IPS-18a (cell line): ENCODE results near the gene ZCCHC10.

Experiments
- H3K27ac ChIP-seq: one replicate; pipeline ENCODE4 v1.5.1; 2013; ENCODE audit warnings: low read length
- H3K27me3 ChIP-seq: one replicate; pipeline ENCODE4 v1.6.1; 2013; ENCODE audit warnings: mild to moderate bottlenecking, low read length; ENCODE audit not compliant: control insufficient read depth, insufficient read depth
- H3K36me3 ChIP-seq: one replicate; pipeline ENCODE4 v1.6.1; 2013; ENCODE audit warnings: low read depth, low read length; ENCODE audit not compliant: control insufficient read depth
- H3K4me1 ChIP-seq: one replicate; pipeline ENCODE4 v1.6.1; 2013; ENCODE audit warnings: low read depth, low read length; ENCODE audit not compliant: control insufficient read depth
- H3K4me3 ChIP-seq: one replicate; pipeline ENCODE4 v1.5.1; 2013; ENCODE audit warnings: low read length
- H3K9ac ChIP-seq: one replicate; pipeline ENCODE4 v1.6.1; 2013; ENCODE audit warnings: mild to moderate bottlenecking, low read length, moderate library complexity
- H3K9me3 ChIP-seq: one replicate; pipeline ENCODE4 v1.6.1; 2013; ENCODE audit warnings: low read depth, low read length; ENCODE audit not compliant: control insufficient read depth

ZCCHC10 gene

DNA sequence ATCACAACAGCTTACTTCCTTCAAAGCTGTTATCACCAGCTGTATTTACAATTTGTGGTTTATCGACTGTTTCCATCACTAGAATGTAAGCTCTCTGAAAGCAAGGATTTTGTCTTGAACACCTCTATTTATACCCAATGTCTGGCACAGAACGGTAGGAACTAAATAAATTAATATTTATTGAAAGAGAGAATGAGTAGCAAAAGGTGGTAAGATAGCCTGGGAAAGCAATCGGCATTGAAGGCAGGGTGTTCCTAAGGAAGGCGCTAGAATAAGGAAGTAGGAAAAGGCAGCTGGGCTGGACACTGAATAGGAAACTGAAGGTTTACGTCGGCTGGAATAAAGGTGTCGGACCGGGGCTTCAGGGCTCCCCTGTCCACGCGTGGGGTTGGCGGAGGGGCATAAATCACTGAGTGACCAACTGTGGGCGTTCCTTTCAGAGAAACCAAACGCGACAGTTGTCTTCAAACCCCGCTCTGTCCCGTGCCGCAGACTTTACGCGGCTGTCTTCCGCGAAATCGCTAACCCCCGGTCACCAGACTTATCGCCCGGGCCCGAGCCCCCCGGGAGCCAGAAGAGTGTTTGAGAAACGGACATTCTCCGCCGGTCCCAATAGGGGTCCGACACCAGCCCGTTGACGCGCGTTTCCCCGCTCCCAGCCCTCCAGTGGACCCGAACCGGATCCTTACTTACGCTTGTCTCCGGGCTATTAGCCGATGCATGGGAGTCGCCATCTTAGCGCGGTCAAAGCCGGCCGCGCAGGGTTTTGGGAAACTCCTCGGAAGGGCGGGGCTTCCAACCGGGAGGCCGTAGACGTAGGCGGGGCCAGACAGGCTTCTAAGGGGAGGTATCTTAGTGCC is at the start of gene ZCCHC10:
TSS of gene ZCCHC10 (minus strand) at position 746 of the 860 bp plus-strand sequence. CDS start at position 734, 12 bp downstream.
- H3K4me1 ChIP-seq: no peaks in the 10 kb centered on the region
- peak within 1 kb of the TSS; percentile 61 for H3K27ac ChIP-seq
- H3K27me3 ChIP-seq: no peaks in the 10 kb centered on the region
- H3K4me3 ChIP-seq: peak within 1 kb of the TSS; percentile 93
- peak within 1 kb of the TSS; percentile 88 for H3K9ac ChIP-seq
- H3K36me3 ChIP-seq: no peaks in the 10 kb centered on the region
- H3K9me3 ChIP-seq: no peaks in the 10 kb centered on the region

DNA sequence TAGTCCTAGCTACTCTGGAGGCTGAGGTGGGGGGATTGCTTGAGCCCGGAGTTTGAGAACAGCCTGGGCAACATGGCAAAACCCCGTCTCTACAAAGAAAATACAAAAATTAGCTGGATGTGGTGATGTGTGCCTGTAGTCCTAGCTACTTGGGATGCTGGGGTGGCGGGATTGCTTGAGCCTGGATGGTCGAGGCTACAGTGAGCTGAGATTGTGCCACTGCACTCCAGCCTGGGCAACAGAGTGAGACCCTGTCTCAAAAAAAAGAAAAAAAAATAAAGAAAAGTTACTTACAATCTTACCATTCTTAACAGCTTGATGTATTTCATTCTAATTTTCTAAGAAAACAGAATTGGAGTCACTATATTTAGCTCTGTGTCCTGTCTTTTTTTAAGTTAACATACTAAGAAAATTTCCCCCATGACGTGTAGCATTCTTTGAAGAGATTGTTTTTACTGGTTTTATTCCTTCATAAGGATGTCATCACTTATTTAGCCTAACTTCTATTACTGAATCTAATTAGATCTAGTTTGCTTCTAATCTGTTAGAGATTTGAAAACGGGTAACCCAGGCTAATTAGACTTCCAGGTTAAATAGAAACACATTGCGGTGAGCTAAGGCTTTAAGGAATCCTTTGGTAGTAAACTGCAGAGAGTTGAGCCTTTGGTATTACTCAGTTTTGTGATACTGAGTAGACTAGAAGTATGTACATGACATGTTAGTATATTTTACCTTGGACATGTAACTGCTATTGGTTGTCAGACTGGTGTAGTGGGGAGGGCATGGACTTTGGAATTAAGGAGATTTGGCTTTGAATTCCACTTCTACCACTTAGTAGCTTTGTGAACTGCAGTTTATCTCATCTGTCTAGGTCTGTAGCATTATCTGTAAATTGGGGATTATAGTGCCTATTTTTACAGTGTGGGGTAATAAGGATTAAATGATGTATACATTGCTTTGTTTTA is 49.5 kb upstream of the ZCCHC10 start:
- Histone ChIP-seq H3K4me3 (no peak overlapping the region), H3K36me3 (peaks cover 61% of the 10 kb centered on the region), H3K9me3 (no peaks in the 10 kb centered on the region), H3K27me3 (no peaks in the 10 kb centered on the region), H3K9ac (no peak overlapping the region), H3K27ac (no peak overlapping the region), H3K4me1 (peaks cover 4% of the 10 kb centered on the region)

DNA sequence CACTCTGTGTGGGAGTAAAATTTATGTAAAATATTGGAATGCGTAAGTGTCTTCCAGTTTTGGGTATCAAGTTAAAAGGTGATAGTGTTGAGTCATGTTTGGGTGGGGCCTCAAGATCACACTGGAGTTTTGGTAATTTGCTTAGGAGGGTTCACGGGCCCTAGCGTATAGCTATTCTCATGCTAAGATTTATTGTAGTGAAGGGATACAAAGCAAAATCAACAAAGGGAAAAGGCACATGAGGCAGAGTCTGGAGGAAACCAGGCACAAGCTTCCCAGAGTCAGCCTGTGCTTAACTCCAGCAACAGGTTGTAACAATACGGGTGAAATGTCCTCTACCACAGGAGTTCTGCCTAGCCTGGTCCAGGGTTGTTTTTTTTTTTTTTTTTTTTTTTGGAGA is 45.7 kb upstream of the ZCCHC10 start:
- Histone ChIP-seq H3K27me3 (no peaks in the 10 kb centered on the region), H3K9ac (no peak overlapping the region), H3K4me1 (peaks cover 4% of the 10 kb centered on the region), H3K4me3 (no peak overlapping the region), H3K9me3 (no peaks in the 10 kb centered on the region), H3K27ac (peak overlapping the region; percentile 6), H3K36me3 (peaks cover 85% of the 10 kb centered on the region)

DNA sequence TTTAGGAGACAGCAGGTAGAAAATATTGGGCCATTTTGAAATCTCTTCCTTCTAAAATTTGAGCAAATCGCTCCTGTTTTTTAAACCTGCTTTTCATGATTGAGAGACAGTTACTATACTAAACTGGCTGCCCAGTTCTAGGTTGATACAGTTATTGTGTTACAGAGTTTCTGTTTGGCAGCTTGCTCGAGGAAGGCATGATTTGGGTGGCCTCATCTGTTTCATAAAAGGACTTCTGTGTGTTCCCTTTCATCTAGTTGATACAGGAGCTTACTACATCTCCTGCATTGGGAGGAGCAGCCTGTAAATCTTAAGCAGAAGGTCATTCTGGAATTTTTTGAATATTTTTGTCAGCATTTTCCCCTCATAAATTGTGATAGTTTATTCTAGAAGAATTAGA is 39.7 kb upstream of the ZCCHC10 start:
- peaks cover 59% of the 10 kb centered on the region for H3K36me3 ChIP-seq
- H3K9me3 ChIP-seq: no peaks in the 10 kb centered on the region
- H3K9ac ChIP-seq: no peak overlapping the region
- H3K4me3 ChIP-seq: no peak overlapping the region
- no peaks in the 10 kb centered on the region for H3K27me3 ChIP-seq
- H3K27ac ChIP-seq: no peak overlapping the region
- peaks cover 6% of the 10 kb centered on the region for H3K4me1 ChIP-seq

DNA sequence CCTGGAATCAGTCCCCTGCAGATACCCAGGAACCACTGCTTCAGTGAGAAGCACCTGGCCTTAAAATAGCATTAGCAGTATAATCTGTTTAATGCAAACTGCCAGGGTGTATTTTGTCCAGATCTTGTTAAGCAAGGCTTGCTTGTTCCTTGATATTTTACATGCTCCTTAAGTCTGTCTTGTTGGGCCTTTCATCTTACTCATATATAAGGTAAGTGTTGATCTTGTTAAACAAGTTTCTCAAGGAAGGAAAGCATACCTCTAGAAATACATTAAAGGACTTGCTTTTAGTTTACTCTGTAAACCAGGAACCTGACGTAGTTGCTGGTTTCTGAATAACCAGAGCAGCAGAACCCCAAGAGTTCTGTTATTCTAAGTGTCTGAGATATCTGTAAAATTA is 39.1 kb upstream of the ZCCHC10 start:
- H3K9ac ChIP-seq: no peak overlapping the region
- H3K9me3 ChIP-seq: no peaks in the 10 kb centered on the region
- H3K4me3 ChIP-seq: no peak overlapping the region
- peaks cover 54% of the 10 kb centered on the region for H3K36me3 ChIP-seq
- peaks cover 6% of the 10 kb centered on the region for H3K4me1 ChIP-seq
- H3K27ac ChIP-seq: no peak overlapping the region
- no peaks in the 10 kb centered on the region for H3K27me3 ChIP-seq

DNA sequence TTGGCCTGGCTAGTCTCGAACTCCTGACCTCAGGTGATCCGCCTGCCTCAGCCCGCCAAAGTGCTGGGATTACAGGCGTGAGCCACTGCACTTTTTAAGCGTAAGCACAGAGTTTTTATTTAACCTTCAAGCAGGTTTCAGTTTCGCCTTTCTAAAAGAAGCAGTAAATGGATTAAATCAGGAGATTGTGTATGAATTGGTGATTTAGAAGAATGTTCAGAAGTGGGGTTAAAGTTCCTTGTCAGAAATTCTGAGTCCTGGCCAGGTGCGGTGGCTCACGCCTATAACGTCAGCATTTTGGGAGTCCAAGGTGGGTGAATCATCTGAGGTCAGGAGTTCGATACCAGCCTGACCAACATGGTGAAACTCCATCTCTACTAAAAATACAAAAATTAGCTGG is 37.6 kb upstream of the ZCCHC10 start:
- H3K4me3 ChIP-seq: no peak overlapping the region
- peaks cover 6% of the 10 kb centered on the region for H3K4me1 ChIP-seq
- H3K36me3 ChIP-seq: peaks cover 42% of the 10 kb centered on the region
- H3K27ac ChIP-seq: no peak overlapping the region
- no peak overlapping the region for H3K9ac ChIP-seq
- H3K9me3 ChIP-seq: no peaks in the 10 kb centered on the region
- H3K27me3 ChIP-seq: no peaks in the 10 kb centered on the region

DNA sequence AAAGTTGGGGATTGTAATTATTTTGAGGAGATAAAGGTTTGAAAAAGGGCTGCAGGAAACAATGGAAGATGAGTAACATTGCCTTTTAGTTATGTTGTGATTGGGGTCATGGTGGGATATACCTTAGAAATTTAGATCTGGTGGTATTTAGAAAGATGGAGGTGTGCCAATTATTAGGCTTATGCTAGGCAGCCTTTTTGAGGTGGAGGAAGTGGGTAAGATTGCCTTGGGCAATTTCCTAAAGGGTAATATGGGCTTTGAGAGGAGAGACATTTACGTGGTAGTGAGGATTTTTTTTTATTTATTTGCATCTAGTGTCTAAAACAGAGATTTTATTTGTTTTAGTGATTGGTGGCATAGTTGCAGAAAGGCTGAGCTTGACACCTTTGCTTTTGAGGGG is 35.9 kb upstream of the ZCCHC10 start:
- Histone ChIP-seq H3K4me1 (peaks cover 6% of the 10 kb centered on the region), H3K36me3 (peaks cover 28% of the 10 kb centered on the region), H3K9ac (no peak overlapping the region), H3K4me3 (no peak overlapping the region), H3K27ac (no peak overlapping the region), H3K27me3 (no peaks in the 10 kb centered on the region), H3K9me3 (no peaks in the 10 kb centered on the region)

DNA sequence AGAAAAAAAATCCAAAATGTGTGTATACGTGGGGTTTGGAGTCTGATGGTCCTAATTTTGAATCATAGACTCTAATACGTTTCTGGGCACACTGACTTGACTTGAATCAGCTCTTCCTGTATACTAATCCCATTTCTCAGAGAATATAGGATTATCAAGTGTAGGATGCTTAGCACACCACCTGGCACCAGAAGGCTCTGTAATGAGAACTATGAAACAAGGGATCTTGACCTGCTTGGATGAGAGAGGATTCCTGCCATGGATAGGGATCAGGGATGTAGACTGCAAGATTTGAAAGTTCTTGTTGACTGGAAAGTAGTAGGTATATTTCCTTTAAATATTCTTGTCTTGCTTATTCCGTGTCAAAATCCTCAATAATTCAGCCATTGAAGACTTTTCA is 33.3 kb upstream of the ZCCHC10 start:
- H3K9me3 ChIP-seq: no peaks in the 10 kb centered on the region
- no peak overlapping the region for H3K4me3 ChIP-seq
- no peaks in the 10 kb centered on the region for H3K27me3 ChIP-seq
- H3K9ac ChIP-seq: no peak overlapping the region
- peaks cover 3% of the 10 kb centered on the region for H3K36me3 ChIP-seq
- peaks cover 6% of the 10 kb centered on the region for H3K4me1 ChIP-seq
- no peak overlapping the region for H3K27ac ChIP-seq

DNA sequence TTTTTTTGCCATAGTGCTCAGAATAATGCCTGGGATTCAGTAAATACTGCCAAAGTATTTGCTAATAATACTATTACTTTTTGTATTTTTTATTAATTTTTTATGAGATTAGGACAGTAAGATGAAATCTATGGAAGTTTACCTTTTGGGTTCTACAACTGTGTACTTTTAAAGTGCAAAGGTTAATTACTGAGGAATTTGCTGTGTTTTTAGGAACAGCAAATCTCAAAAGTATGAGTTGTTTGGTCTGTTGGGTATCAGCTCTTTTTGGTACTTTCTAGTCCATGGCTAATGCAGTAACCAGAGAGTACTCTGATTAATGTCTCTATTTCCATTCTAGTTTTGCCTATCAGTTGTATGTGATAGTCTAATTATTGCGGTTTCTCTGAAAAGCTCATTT is 30.5 kb upstream of the ZCCHC10 start:
- no peak overlapping the region for H3K27ac ChIP-seq
- no peaks in the 10 kb centered on the region for H3K4me1 ChIP-seq
- H3K36me3 ChIP-seq: no peaks in the 10 kb centered on the region
- no peaks in the 10 kb centered on the region for H3K27me3 ChIP-seq
- no peaks in the 10 kb centered on the region for H3K9me3 ChIP-seq
- H3K9ac ChIP-seq: no peak overlapping the region
- no peak overlapping the region for H3K4me3 ChIP-seq

DNA sequence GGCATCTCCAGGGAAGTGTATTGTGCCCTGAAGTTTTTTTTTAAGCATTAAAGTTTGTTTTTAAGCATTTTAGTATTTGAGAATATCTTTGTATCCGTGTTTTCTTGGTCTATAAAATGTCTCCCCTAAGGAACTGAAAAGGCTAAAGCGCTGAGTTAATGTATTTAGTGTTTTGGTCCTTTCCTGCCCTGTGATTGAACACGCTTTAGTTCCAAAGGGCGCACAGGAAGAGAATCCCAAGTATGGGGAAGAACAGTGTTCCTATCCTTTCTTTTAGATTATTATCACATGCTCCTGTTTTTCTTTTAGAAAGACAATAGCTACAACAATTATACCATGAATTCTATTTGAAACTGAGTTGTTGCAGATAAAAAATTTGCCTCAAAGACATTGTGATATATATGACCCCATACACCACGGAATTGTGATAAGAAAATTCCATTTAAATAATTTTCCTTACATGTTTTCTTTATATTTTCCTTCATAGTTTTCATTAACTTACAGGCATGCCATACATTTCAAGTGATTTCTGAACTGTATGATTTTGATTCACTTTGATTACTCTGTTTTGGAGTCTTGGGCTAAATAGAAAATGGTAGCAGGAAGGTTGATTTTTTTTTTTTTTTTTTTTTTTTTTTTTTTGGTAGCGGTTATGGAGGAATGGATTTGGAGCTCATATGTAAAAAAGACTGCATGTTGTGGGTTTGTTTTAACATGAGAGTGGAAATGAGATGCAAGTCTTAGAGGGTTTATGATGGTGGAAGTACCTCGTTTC is 28.5 kb upstream of the ZCCHC10 start:
- Histone ChIP-seq H3K27me3 (no peaks in the 10 kb centered on the region), H3K36me3 (no peaks in the 10 kb centered on the region), H3K4me1 (peaks cover 9% of the 10 kb centered on the region), H3K9me3 (no peaks in the 10 kb centered on the region), H3K4me3 (no peak overlapping the region), H3K27ac (no peak overlapping the region), H3K9ac (no peak overlapping the region)

DNA sequence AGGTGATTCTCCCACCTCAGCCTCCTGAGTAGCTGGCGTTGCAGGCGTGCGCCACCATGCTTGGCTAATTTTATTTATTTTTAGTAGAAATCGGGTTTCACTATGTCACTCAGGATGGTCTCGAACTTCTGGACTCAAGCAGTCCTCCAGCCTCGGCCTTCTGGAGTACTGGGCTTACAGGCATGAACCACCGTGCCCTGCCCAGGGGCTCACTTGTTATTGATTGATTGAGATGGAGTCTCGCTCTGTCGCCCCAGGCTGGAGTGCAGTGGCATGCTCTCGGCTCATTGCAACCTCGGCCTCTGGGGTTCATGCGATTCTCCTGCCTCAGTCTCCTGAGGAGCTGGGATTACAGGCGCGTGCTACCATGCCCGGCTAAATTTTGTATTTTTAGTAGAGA is 27.1 kb upstream of the ZCCHC10 start:
- H3K9ac ChIP-seq: peak overlapping the region; percentile 100
- H3K9me3 ChIP-seq: no peaks in the 10 kb centered on the region
- peak overlapping the region; percentile 96 for H3K4me3 ChIP-seq
- H3K27ac ChIP-seq: no peak overlapping the region
- H3K4me1 ChIP-seq: peaks cover 16% of the 10 kb centered on the region
- H3K27me3 ChIP-seq: no peaks in the 10 kb centered on the region
- no peaks in the 10 kb centered on the region for H3K36me3 ChIP-seq
